HG03342 (cell line): ENCODE results near the gene PTPN20.
"Not testable (repeated sequence)": the region's sequence is repeated elsewhere in the genome, so short reads cannot be mapped to it uniquely, and the experiment has no call there.

ENCODE experiments used
- ATAC-seq: cut with Tn5 transposase; IDR thresholded peaks from one replicate; pipeline ENCODE4 v1.9.1; 2021; ENCODE audit warnings: mild to moderate bottlenecking, moderate library complexity; ENCODE audit not compliant: unreplicated experiment

The PTPN20 gene

DNA sequence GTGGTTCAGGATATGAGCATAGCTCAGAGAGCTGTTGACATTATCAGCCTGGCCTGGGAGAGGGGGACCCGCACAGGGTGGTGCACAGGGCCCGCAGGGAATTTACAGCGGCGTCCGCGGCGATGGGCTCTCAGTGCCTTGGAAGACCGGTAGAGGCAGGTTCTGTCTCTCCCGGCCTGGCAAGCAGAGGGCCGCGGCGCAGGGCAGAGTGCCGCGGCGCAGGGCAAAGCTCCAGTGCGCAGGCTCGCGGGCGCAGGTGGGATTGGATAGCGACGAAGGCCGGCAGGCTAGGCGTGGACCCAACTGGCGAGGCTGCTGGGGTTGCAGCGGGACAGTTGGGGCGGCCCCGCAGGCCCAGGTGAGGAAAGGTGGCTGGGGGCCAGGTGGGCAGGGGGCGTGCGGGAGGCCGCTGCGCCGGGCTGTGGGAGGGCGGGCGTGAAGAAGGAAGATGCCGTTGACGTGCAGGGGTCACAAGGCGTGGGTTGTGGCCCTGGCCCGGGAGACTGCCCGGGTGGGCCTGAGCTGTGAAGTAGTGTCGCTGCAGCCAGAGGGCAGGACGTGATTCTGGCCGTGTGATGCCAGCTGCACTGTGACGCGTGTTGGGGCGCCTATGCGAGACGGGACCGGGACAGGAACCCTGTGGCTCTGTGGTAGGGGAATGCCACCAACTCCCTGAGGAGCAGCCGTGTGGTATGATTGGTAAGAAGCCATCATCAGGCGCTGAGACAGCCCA lies at the start of gene PTPN20:
Gene PTPN20 (plus strand): TSS at position 285 of the 733 bp plus-strand sequence. CDS start 21,072 bp downstream, outside the sequence.
- ATAC-seq, result not testable (repeated sequence)

DNA sequence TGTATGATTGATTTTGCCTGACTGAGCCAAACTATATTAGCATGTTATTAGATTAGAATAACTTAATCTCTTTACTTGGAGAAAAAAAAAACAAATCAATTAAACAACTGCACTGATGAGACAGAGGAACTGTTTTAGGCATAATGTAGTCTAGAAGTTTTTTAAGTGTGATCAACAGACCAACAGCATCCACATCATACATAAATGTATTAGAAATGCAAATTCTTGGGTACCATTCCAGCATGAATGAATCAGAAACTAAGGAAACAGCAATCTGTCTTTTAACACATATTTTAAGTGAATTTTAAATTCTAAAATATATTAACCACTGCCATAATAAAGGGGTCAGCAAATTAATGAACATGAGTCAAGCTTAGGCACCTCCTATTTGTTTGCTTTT lies 41.5 kb upstream of the PTPN20 start:
- ATAC-seq, result not testable (repeated sequence)

DNA sequence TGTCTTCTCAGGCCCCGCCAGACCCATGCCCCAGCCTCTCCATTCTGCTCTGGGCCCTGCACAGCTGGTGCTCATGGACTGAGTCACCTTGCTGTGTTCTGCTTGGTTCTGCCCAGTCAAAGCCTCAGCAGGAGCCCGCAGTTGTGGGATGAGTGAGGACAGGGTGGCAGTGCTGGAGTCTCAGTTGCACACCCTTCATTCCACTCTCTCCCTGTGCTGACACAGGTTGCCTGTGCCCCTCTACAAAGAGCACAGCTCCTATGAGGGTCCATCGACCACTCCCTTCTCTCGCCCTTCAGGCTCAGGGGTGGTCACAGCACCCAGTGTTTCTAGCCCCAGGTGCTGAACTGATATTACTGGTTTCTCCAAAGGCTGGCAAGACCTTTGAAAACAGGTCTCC lies 39.6 kb upstream of the PTPN20 start:
- ATAC-seq, result not testable (repeated sequence)

DNA sequence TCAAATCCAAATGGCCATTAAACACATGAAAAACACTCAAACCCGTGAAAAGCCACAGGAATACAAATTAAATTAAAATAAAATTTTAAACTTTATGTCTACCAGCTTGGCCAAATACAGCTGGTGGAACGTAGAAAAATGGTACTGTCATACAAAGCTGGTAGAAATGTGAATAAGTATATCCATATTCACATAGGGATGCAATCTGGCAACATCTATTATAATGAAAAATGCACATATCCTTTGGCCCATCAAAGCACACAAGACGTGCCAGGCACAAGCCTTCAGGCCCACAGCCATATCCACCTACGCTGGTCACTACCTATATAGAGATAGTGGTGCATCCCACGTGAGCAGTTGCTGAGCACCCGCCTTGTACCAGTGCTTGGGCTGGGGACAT lies 35.9 kb upstream of the PTPN20 start:
- not testable (repeated sequence) for ATAC-seq

DNA sequence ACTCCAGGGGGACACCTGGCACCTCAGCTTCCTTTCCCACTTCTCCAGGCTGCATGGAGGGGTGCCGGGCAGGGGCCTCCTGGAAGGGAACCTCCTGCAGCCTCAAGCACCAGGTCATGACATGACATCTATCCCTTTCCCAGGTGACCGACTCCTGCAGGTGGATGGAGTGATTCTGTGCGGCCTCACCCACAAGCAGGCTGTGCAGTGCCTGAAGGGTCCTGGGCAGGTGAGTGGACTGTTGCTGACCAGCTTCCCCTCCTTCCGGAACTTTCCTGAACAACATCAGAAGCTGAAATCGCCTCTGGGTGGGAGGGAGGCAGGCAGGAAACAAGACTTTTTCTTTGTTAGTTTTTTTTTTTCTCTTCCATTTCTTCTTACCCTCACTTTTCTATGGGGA lies 34.5 kb upstream of the PTPN20 start:
- not testable (repeated sequence) for ATAC-seq

DNA sequence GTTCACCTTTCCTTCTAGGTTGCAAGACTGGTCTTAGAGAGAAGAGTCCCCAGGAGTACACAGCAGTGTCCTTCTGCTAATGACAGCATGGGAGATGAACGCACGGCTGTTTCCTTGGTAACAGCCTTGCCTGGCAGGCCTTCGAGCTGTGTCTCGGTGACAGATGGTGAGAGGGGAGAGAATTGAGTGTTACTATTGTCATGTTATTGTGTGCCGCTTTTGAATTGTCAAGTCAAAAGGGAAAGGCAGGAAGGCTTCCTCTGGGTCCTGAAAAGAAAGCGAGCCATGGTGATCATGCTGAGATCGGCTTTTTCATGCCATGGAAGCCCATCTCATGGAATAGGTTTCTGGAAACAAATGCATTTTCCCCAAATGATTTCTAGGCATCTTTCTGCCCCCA lies 32.5 kb upstream of the PTPN20 start:
- ATAC-seq, result not testable (repeated sequence)

- not testable (repeated sequence) for ATAC-seq
Observed at GRCh38 chr10:46890813-46891611, 20.2 kb upstream of the PTPN20 start.

- not testable (repeated sequence) for ATAC-seq
Observed at GRCh38 chr10:46896762-46897692, 14.2 kb upstream of the PTPN20 start.

DNA sequence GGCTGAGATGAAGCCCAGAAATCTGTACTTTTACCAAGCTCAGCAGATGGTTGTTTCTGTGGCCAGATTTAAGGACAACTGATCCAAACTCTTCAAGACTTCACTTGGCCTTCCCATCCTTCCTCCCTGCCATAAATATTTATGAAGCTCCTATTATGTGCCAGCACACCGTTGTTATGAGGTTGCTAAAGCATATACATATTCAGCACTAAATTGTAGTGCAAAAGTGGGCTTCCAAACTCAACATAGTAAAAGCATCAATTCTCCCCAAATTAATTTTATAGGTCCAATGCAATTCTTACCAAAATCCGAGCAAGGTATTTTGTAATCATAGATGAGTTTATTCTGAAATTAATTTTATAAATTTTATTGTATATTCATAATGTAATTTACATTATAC lies 10.0 kb upstream of the PTPN20 start:
- not testable (repeated sequence) for ATAC-seq

DNA sequence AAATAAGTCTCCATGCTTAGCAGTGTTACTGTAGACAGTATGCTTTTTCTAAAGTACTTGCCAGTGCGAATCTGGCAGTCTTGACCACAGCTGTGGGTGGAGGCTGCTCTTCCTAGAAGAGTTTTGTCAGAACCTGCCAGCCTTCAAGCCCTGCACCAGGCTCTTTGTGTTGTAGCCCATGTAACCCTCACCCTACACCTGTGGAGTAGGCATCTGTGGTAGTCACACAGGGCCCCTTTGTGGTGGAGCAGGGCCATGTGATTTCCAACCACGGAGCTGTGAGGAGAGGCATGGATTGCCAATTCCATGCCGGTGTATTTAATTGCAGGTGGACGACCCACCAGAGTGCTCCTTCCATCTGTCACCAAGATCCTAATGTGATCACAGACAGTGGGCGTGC lies 7.4 kb upstream of the PTPN20 start:
- ATAC-seq, result not testable (repeated sequence)

- ATAC-seq, result not testable (repeated sequence)
Observed at GRCh38 chr10:46906359-46906758, 4.9 kb upstream of the PTPN20 start.

- ATAC-seq, result not testable (repeated sequence)
Observed at GRCh38 chr10:46907185-46908117, 3.8 kb upstream of the PTPN20 start.

GRCh38 chr10:46922498-46922897 lies 11.3 kb downstream of the PTPN20 start:
- not testable (repeated sequence) for ATAC-seq

- ATAC-seq, result not testable (repeated sequence)
Observed at GRCh38 chr10:46925156-46925555, 13.9 kb downstream of the PTPN20 start.

- ATAC-seq, result not testable (repeated sequence)
Observed at GRCh38 chr10:46925853-46926252, 14.6 kb downstream of the PTPN20 start.

GRCh38 chr10:46928810-46929209 lies 17.6 kb downstream of the PTPN20 start:
- not testable (repeated sequence) for ATAC-seq

GRCh38 chr10:46932383-46932782 lies 21.2 kb downstream of the PTPN20 start:
- not testable (repeated sequence) for ATAC-seq

DNA sequence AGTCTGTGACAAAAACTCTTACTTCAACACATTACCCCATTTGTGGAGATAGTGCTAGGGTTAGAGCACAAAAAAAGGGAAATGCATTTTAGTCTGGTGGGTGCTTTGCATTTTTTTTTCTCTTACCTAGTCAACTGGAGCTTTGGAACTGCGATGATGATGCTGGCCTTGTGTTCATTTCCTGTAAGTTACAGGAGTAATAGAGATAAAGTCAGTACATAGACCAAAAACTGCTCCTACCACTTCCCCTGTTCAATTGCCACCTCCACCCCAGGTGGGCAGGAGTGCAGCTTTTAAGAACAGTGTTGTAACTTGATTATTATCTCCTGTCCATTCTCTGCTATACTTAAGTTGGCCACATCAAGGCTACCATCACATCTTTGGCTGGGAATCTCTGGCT lies 29.9 kb downstream of the PTPN20 start:
- not testable (repeated sequence) for ATAC-seq

GRCh38 chr10:46948687-46949518 lies 37.7 kb downstream of the PTPN20 start:
- ATAC-seq, result not testable (repeated sequence)
